ENCODE results near the gene TSSC4. TPM values are rescaled to one million over a fixed set of nuclear protein-coding genes. Genes with fewer than 3 reads are reported as not detected.

TSSC4 gene
- total RNA-seq, 2 experiments from 2014 or later, result 40.4 to 50.9 TPM

DNA sequence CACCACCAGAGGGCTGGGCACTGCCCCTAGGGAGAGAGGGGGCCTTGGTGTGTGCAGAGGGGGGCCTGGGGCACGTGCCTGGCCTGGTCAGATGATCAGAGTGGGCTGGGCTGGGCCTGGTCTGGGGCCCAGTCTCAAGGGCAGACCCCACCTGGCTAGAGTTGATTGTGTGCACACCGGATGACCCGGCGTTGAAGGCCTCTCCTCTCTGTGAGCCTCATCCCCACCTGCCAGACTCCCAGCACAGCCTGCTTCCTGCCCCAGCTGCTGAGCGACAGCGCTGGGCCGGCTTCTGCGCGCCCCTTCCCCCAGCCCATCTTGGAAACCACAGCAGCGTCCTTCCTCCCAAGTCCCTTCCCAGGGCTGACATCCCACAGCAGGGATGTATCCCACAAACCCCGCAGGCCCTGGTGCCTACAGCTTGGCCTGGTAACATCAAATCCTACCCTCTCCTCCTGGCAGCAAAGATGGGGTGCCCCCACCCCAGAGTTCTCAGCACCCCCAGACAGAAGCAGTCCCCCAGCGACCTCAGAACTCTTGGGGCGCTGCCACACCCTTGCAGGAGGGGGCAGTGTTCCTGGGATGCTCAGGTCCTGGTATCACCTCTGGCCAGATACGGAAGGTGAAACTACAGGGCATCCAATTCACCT, 11.0 kb upstream of the TSSC4 start:
- intact Hi-C loops (cut with micrococcal nuclease; ENCODE audit: unreplicated experiment), result loop anchor here (5.0 kb wide), 3 partner anchors 537 to 668 kb away; partner anchors contain the start of genes CARS1, LSP1 and NAP1L4
- H4K20me1 ChIP-seq (ENCODE audit: insufficient read depth, low read length), result peaks cover 21% of the 10 kb centered on the region

DNA sequence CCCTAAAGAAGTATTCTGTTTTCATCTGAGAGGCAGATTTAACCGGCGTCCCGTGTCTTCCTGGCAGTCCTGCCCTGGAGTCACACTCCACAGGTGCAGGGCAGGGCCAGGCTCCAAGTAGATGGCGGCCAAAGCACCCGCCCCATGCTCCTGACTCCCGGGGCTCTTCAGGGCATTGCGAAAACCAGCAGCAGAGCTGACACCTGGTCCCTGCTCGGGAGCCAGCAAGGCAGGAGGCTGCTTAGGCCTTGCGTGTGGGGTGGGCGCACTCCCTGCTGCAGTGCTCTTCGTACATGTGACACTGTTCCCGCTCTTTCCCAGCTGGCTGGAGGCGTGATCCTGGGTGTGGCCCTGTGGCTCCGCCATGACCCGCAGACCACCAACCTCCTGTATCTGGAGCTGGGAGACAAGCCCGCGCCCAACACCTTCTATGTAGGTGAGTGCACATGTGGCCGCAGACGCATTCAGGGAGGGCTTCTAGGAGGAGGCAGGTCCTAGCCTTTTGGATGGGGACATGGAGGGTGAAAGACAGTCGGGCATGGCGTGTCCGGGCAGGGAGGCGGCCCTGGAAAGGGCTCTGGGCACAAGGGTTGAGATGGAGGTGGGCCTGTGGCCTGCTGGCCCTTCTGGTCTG, 10.3 kb upstream of the TSSC4 start:
- H3K4me2 ChIP-seq (ENCODE audit: low read length), result peak overlapping the region; percentile 97
- peaks cover 97% of the 10 kb centered on the region for H3K4me1 ChIP-seq (ENCODE audit: insufficient read depth, low read length, poor library complexity, severe bottlenecking)
- H3K9me3 ChIP-seq (ENCODE audit: low read length), result no peaks in the 10 kb centered on the region
- BruUV-seq (replicated peaks), result no TSS peak
- no peak overlapping the region for H2AFZ ChIP-seq (ENCODE audit: low read length)
- peaks cover 80% of the 10 kb centered on the region for H3K79me2 ChIP-seq (ENCODE audit: insufficient read depth, low read depth, low read length)
- peaks cover 18% of the 10 kb centered on the region for H4K20me1 ChIP-seq (ENCODE audit: insufficient read depth, low read length)
- CTCF ChIA-PET (ENCODE audit: unreplicated experiment), result interaction anchor here (0.6 to 1.1 kb wide), 3 partner anchors 13 to 85 kb away, joined by 3 to 8 read pairs (median 5); partner anchors contain the start of gene CD81
- TF ChIP-seq, protein P1, sequence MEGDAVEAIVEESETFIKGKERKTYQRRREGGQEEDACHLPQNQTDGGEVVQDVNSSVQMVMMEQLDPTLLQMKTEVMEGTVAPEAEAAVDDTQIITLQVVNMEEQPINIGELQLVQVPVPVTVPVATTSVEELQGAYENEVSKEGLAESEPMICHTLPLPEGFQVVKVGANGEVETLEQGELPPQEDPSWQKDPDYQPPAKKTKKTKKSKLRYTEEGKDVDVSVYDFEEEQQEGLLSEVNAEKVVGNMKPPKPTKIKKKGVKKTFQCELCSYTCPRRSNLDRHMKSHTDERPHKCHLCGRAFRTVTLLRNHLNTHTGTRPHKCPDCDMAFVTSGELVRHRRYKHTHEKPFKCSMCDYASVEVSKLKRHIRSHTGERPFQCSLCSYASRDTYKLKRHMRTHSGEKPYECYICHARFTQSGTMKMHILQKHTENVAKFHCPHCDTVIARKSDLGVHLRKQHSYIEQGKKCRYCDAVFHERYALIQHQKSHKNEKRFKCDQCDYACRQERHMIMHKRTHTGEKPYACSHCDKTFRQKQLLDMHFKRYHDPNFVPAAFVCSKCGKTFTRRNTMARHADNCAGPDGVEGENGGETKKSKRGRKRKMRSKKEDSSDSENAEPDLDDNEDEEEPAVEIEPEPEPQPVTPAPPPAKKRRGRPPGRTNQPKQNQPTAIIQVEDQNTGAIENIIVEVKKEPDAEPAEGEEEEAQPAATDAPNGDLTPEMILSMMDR (conservative IDR thresholded peaks at IDR 0.05; ENCODE audit: low read length), result no peak
- no peak for TF ChIP-seq EZH2phosphoT487 (IDR thresholded peaks at IDR 0.05; ENCODE audit: borderline replicate concordance, low read depth, low read length)
- H3K36me3 ChIP-seq (ENCODE audit: insufficient read depth, low read length), result peaks cover 79% of the 10 kb centered on the region
- DNase-seq (ENCODE audit: low spot score), result no peak
- intact Hi-C loops (cut with micrococcal nuclease; ENCODE audit: unreplicated experiment), result no loop called here
- H3K9me2 ChIP-seq (ENCODE audit: insufficient read depth, low read length), result no peaks in the 10 kb centered on the region
- peak overlapping the region; percentile 99 for H3K27ac ChIP-seq (ENCODE audit: low read depth, low read length, poor library complexity, severe bottlenecking)
- H3K4me3 ChIP-seq (ENCODE audit: low read depth, low read length, poor library complexity, severe bottlenecking), result peak overlapping the region; percentile 80
- POLR2A ChIA-PET, result interaction anchor here (0.6 kb wide), 1 partner anchor 101 kb away, joined by 5 read pairs; no protein-coding TSS in a partner anchor

More for the DNA sequence above, 11.0 kb upstream of the TSSC4 start:
- DNase-seq (ENCODE audit: low spot score), result peak; percentile 86
- no peaks in the 10 kb centered on the region for H3K9me2 ChIP-seq (ENCODE audit: insufficient read depth, low read length)
- peak overlapping the region; percentile 99 for H3K27ac ChIP-seq (ENCODE audit: low read depth, low read length, poor library complexity, severe bottlenecking)
- ChIA-PET CTCF (ENCODE audit: unreplicated experiment) (interaction anchor here (0.8 kb wide), 1 partner anchor 12 kb away, joined by 5 read pairs; the partner anchor contains the start of gene CD81), POLR2A (no interaction called here)
- H3K4me2 ChIP-seq (ENCODE audit: low read length), result peak overlapping the region; percentile 97
- no TSS peak for BruUV-seq (replicated peaks)
- peaks cover 72% of the 10 kb centered on the region for H3K36me3 ChIP-seq (ENCODE audit: insufficient read depth, low read length)
- TF ChIP-seq, protein P1 (conservative IDR thresholded peaks at IDR 0.05; ENCODE audit: low read length), result peak; percentile 34; the same call in 1 of the 2 replicates
- no peak for TF ChIP-seq EZH2phosphoT487 (IDR thresholded peaks at IDR 0.05; ENCODE audit: borderline replicate concordance, low read depth, low read length)
- H2AFZ ChIP-seq (ENCODE audit: low read length), result no peak overlapping the region
- peaks cover 85% of the 10 kb centered on the region for H3K79me2 ChIP-seq (ENCODE audit: insufficient read depth, low read depth, low read length)
- peaks cover 95% of the 10 kb centered on the region for H3K4me1 ChIP-seq (ENCODE audit: insufficient read depth, low read length, poor library complexity, severe bottlenecking)
- H3K4me3 ChIP-seq (ENCODE audit: low read depth, low read length, poor library complexity, severe bottlenecking), result peak overlapping the region; percentile 80
- H3K9me3 ChIP-seq (ENCODE audit: low read length), result no peaks in the 10 kb centered on the region

Measured in OCI-LY7 (cell line).